Skin of body (tissue), 2 donors: ENCODE data around the gene TBC1D16. TPM values are rescaled to one million over a fixed set of nuclear protein-coding genes. Genes with fewer than 3 reads are reported as not detected.
"Not testable (repeated sequence)": the region's sequence is repeated elsewhere in the genome, so short reads cannot be mapped to it uniquely, and the experiment has no call there.

Experiments
- DNase-seq: peaks from one replicate; lab custom pipeline; 2025; lab: John Stamatoyannopoulos, UW
- total RNA-seq: library from RNA; depleted of rRNA; stranded (reverse); fragments of >200 nt; gene quantifications from one replicate; pipeline ENCODE4 v1.2.3, GENCODE V29; 2014

The TBC1D16 gene
- total RNA-seq, 1 donor from 2014 or later, result 18.3 TPM

DNA sequence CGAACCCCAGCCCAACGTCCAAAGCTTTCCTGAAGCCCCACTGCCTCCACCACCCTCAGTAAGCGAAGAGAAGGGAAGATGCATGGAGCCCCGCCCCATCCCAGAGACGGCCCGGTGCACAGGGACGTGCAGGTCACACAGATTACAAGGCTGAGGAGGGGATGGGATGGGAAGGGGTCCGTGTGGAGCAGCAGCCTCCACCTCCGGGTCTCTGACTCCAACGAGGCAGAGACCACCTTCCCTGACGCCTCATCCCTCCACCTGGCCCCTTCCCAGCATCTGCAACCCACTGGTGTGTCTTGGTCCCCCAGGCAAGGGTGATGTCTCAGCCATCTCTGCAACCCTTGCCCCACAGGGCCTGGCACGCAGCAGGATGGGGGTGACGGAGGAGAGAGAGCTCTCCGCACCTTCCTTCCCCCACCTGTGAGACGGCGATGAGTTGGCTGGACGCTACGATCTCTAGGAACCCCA is 58.5 kb downstream of the TBC1D16 start:
- no peak for DNase-seq

GRCh38 chr17:79976451-79976850 is 59.2 kb downstream of the TBC1D16 start:
- no peak for DNase-seq

GRCh38 chr17:79975498-79976134 is 60.1 kb downstream of the TBC1D16 start:
- DNase-seq, result no peak

DNA sequence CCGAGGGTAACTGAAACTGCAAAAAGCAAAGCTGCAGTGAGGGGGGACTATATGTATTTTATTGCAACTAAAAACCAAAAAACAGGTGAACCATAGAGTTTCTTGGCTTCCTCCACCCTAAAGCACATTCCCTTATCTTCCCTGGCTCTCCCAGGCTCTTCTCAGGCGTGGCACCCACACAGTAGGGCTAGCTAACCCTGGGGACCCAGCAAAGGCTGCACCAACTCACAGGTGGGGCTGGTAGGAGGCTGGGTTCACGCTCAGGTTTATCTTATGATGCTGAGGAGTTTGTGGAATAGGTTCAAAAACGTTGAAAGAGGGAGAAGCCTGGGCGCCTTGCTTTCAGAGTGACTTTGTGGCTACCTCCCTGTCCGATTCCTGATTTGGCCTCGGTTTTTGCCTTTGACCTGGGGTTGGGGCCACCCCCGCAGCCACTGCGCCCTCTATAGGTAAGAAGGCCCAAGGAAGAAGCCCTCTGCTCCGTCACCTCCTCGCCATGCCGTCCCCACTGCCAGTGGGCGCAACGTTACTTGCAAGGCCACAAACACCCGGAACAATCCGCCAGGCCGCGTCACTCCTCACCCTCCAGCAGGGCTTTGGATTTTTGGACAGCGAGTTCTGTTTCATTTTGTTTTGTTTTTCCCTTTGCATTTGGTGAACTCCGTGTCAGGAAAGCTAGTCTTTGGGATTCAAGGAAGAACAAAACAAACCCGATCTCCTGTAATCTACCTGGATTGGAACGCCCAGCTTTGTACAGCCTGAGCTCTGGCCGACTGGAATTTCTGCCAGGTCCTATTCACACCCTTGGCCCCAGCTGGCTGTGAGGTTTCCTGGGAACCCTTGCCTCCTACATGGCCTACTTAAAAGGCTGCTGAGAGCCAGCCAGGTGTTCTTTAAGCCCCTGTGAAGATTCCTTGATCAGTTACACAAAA is 60.8 kb downstream of the TBC1D16 start:
- no peak for DNase-seq

- DNase-seq, result no peak
These were observed 64.0 kb downstream of the TBC1D16 start for GRCh38 chr17:79971651-79972050.

- no peak for DNase-seq
These were observed 65.0 kb downstream of the TBC1D16 start for GRCh38 chr17:79970576-79971068.

- DNase-seq, result no peak
These were observed 65.8 kb downstream of the TBC1D16 start for GRCh38 chr17:79969906-79970305.

DNA sequence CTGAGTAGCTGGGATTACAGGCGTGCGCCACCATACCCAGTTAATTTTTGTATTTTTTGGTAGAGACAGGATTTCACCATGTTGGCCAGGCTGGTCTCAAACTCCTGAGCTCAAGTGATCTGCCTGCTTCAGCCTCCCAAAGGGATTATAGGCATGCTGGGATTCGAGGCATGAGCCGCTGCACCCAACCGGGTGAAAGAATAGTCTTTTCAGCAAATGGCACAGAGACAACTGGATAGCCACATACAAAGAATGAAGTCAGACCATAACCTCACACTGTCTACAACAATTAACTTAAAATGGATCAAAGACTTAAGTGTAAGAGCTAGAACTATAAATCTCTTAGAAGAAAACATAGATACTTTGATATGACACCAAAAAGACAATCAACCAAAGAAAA is 67.6 kb downstream of the TBC1D16 start:
- no peak for DNase-seq

DNA sequence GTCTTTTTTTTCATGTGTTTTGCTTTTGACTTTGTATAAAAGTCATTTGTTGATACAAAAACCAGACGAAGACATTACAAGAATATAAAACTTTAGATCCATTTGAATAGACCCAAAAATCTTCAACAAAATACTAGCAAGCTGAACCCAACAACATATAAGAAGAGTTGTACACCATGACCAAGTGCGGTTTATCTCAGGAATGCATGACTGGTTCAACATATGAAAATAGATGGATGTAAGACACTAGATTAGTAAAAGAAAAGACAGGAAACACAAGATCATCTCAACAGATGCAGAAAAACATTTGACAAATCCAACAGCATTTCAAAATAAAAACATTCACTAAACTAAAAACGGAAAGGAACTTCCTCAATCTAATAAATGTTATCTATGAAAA is 69.0 kb downstream of the TBC1D16 start:
- no peak for DNase-seq

GRCh38 chr17:79965806-79966205 is 69.9 kb downstream of the TBC1D16 start:
- DNase-seq, result no peak

DNA sequence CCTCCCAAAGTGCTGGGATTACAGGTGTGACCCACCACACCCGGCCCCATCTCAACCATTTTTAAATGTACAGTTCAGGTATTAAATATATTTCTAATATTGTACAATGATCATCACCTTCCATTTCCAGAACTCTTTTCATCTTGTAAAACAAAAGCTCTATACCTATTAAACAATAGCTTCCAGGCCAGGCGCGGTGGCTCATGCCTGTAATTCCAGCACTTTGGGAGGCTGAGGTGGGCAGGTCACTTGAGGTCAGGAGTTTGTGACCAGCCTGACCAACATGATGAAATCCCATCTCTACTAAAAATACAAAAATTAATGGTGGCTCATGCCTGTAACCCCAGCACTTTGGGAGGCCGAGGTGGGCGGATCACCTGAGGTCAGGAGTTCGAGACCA is 73.2 kb downstream of the TBC1D16 start:
- DNase-seq, result not testable (repeated sequence)

GRCh38 chr17:79961567-79961966 is 74.1 kb downstream of the TBC1D16 start:
- not testable (repeated sequence) for DNase-seq

DNA sequence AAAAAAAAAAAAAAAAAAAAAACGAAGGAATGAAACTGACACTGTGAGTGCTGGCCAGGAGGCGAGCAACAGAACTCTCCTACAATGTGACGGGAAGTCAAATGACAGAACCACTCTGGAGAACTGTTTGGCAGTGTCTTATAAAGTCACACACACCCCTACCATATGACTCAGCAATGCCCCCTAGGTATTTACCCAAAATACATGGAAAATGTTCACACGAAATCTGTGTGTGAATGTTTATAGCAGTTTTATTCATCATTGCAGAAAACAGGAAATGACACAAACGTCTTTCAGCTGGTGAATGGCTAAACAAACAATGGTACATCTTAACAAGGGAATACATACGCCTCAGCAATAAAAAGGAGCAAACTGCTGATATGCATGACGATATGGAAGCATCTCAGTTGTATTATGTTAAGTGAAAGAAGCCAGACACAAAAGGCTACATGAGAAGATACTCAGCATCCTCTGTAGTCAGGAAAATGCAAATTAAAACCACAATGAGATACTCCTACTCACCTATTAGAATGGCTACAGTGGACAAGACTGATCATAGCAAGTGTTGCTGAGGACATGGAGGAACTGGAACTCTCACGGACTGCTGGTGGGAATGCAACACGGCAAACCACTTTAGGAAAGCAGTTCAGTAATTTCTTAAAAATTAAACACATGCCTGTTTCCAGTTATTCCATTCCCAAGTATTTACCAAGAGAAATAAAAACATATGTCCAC is 74.7 kb downstream of the TBC1D16 start:
- no peak for DNase-seq

DNA sequence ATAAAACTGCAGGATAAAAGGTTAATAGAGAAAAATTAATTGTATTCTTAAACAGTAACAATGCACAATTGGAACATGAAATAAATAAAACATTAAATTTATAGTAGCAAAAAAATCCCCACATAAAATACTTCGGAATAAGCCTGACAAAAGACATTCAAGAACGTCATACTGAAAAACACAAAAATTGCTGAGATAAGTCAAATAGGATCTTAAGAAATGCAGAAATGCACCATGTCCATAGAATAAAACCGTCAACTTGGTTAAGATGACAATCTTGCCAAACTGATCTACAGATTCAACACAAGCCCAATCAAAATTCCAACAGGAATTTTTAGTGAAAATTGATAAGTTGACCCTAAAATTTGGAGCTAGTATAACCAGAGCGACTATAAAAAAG is 76.6 kb downstream of the TBC1D16 start:
- DNase-seq, result no peak

DNA sequence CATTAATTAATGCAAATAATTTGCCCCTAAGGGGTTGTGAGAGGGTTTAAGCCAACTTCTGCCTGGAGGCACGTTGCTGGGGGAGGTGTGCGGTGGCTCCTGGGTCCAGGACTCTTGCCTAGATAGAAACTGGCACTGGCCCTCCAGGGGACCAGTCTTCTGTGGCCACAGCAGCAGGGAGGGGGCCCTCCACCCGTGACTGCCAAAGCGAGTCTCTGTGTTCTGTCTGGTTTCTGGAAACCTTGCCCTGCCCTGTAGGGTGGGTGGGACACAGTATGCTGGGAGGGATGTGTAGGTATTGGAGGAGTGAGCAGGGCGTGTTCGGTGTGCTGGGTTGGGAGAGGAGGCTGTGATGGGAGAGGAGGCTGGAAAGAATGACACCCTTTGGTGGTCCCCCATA is 78.8 kb downstream of the TBC1D16 start:
- DNase-seq, result no peak

- DNase-seq, result not testable (repeated sequence)
These were observed 79.3 kb downstream of the TBC1D16 start for GRCh38 chr17:79956441-79956735.

GRCh38 chr17:79955691-79956440 is 79.8 kb downstream of the TBC1D16 start:
- DNase-seq, result no peak

- no peak for DNase-seq
These were observed 80.5 kb downstream of the TBC1D16 start for GRCh38 chr17:79955167-79955549.

- DNase-seq, result no peak
These were observed 81.1 kb downstream of the TBC1D16 start for GRCh38 chr17:79954281-79955166.

- DNase-seq, result no peak
These were observed 82.3 kb downstream of the TBC1D16 start for GRCh38 chr17:79953335-79953734.
